KMS-11 (cell line): ENCODE results near the gene RASGRP1.

Source experiments
- H2AFZ ChIP-seq: fragments of 200-600 bp; sonication (generic); 2 replicates; pipeline ENCODE4 v1.6.1; 2016; ENCODE audit warnings: antibody characterized with exemption, mixed run types, low read depth
- H3K27ac ChIP-seq: fragments of 200-600 bp; sonication (generic); 2 replicates; pipeline ENCODE4 v1.6.1; 2016; ENCODE audit warnings: mild to moderate bottlenecking, mixed run types
- H3K27me3 ChIP-seq: fragments of 200-600 bp; sonication (generic); 2 replicates; pipeline ENCODE4 v1.6.1; 2017; ENCODE audit warnings: mild to moderate bottlenecking, low read depth, mixed run types, moderate library complexity; ENCODE audit not compliant: insufficient read depth
- H3K36me3 ChIP-seq: fragments of 200-600 bp; sonication (generic); 2 replicates; pipeline ENCODE4 v1.6.1; 2017; ENCODE audit warnings: mild to moderate bottlenecking, mixed run types; ENCODE audit not compliant: insufficient read depth
- H3K4me1 ChIP-seq: fragments of 200-600 bp; sonication (generic); 2 replicates; pipeline ENCODE4 v1.6.1; 2016; ENCODE audit warnings: mild to moderate bottlenecking, low read depth, mixed run types; ENCODE audit not compliant: poor library complexity, severe bottlenecking
- H3K4me2 ChIP-seq: fragments of 200-600 bp; sonication (generic); 2 replicates; pipeline ENCODE4 v1.7.0; 2016; ENCODE audit warnings: mild to moderate bottlenecking, mixed run types
- H3K4me3 ChIP-seq: fragments of 200-600 bp; sonication (generic); IDR thresholded peaks from 2 replicates; pipeline ENCODE4 v1.6.1; 2017; ENCODE audit warnings: low read depth, low read length, mixed read lengths; ENCODE audit not compliant: insufficient read depth
- H3K79me2 ChIP-seq: fragments of 200-600 bp; sonication (generic); 2 replicates; pipeline ENCODE4 v1.6.1; 2016; ENCODE audit warnings: low read depth, mixed run types; ENCODE audit not compliant: insufficient read depth
- H3K9ac ChIP-seq: fragments of 200-600 bp; sonication (generic); 2 replicates; pipeline ENCODE4 v1.6.1; 2016; ENCODE audit warnings: mild to moderate bottlenecking, mixed run types
- H4K20me1 ChIP-seq: fragments of 200-600 bp; sonication (generic); 2 replicates; pipeline ENCODE4 v1.6.1; 2016; ENCODE audit warnings: mild to moderate bottlenecking, mixed run types; ENCODE audit not compliant: insufficient read depth
- CTCF ChIP-seq: fragments of 200-600 bp; sonication (generic); conservative IDR thresholded peaks from 2 replicates; pipeline ENCODE4 v1.6.1; 2017; ENCODE audit warnings: low read depth, mild to moderate bottlenecking, antibody characterized with exemption, low read length, moderate library complexity, mixed read lengths

RASGRP1 gene

DNA sequence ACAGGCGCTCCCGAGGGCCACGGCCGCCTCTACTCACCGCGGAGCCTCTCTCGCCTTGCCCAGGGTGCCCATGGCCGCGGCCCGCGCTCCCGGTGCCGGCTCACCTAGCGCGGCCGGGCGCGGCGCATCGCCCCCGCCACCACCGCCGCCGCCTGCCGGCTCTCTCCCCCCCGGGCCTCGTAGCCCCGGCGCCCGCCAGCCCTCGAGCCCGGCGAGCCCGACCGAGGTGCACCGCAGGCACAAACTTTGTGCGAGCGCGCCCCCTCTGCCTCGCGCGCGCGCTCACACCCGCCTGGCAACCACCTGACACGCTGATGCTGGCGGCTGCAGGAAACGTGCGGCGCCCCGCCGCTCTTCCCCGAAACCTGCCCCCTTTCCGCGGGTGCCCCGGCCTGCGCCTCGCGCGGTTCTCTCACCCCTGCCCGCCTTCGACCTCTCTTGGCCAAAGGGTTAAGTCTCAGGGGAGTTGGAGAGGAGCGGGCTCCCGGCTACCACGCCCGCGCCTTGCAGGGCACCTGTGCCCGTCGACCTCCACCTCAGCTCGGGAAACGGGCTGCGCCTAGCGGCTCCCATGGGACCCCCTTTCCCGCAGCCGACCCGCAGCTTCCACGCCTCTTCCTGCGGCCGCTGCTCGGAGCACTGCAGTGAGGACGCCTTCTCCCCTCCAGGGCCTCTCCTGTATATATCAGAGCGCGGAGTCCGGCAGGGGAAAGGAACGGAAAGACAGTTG is at the start of gene RASGRP1:
TSS of gene RASGRP1 (minus strand) at position 258 of the 730 bp plus-strand sequence. CDS start at position 72, 186 bp downstream.
- no peaks in the 10 kb centered on the region for H3K36me3 ChIP-seq
- peak within 1 kb of the TSS; percentile 53; the same call in 1 of the 2 replicates for H3K4me2 ChIP-seq
- peak within 1 kb of the TSS; percentile 25; the same call in 1 of the 2 replicates for H3K27ac ChIP-seq
- no peak within 1 kb of the TSS for H3K4me3 ChIP-seq
- no peak for TF ChIP-seq CTCF
- peak within 1 kb of the TSS; percentile 89 for H2AFZ ChIP-seq
- H3K4me1 ChIP-seq = peaks cover 3% of the 10 kb centered on the region
- no peaks in the 10 kb centered on the region for H3K27me3 ChIP-seq
- H3K9ac ChIP-seq = peak within 1 kb of the TSS; percentile 79
- no peaks in the 10 kb centered on the region for H4K20me1 ChIP-seq
- H3K79me2 ChIP-seq = no peaks in the 10 kb centered on the region

GRCh38 chr15:38613085-38613484 is 48.5 kb upstream of the RASGRP1 start:
- Histone ChIP-seq H3K9ac (no peak overlapping the region), H3K4me2 (no peak overlapping the region), H3K4me3 (no peak overlapping the region), H3K27ac (no peak overlapping the region), H3K79me2 (no peaks in the 10 kb centered on the region), H2AFZ (no peak overlapping the region), H3K36me3 (no peaks in the 10 kb centered on the region), H3K4me1 (peaks cover 9% of the 10 kb centered on the region), H4K20me1 (no peaks in the 10 kb centered on the region), H3K27me3 (no peaks in the 10 kb centered on the region)
- no peak for TF ChIP-seq CTCF

DNA sequence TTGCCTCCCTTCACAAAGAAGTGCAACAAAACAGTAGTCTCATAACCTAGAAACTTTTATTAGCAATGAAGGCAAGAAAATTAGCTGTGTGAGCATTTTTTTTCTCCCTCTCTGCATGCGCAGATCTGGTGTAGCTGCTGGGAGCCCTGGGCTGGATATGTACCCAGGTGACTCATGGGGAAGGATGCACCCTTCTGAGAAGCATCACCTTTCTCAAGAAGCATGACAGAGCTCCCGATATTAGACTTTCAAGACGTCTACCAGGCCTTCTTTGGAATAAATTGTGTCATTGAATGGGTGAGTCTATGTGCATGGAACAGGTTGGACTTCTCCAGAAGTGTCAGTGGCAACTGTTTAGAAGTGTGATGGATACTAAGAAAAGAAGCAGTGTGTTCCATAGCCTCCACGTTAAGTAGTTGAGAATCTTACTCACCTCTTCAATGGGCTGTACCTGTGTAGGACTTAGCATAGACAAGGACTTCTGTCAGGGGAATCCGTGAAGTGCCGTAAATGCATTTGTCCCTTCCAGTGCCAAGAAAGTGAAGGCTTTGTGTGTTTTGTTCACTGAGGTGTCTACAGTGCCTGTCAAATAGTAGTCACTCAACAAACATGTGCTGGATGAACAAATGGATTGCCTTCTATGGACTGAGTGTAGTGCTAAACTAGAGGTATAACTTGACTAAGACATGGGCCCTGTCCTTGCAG is 47.7 kb upstream of the RASGRP1 start:
- Histone ChIP-seq H3K4me2 (no peak overlapping the region), H4K20me1 (no peaks in the 10 kb centered on the region), H2AFZ (no peak overlapping the region), H3K4me3 (no peak overlapping the region), H3K27me3 (no peaks in the 10 kb centered on the region), H3K79me2 (no peaks in the 10 kb centered on the region), H3K27ac (no peak overlapping the region), H3K36me3 (no peaks in the 10 kb centered on the region), H3K4me1 (peaks cover 9% of the 10 kb centered on the region), H3K9ac (no peak overlapping the region)
- no peak for TF ChIP-seq CTCF

DNA sequence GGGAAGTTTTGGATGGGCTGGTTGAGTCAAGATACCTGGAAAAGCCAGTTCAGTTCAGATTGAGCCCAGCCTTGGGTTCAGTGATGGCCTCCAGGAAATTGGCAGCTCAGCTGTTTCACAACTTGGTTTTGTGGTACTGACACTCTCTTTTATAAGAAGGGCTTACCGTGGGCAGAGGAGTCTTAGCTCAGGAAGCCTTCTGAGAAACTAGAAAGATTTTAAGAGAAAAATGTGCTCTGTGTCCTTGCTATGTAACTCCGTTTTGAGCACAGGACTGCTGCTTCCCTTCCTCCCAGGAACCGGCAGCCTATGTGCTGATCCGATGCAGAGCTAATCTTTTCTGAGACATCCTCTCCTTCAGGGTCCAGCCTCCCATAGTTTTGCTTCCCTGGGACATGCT is 46.6 kb upstream of the RASGRP1 start:
- no peak overlapping the region; the same call in 1 of the 2 replicates for H2AFZ ChIP-seq
- no peak overlapping the region for H3K9ac ChIP-seq
- peaks cover 9% of the 10 kb centered on the region for H3K4me1 ChIP-seq
- no peaks in the 10 kb centered on the region for H3K36me3 ChIP-seq
- no peak for TF ChIP-seq CTCF
- no peak overlapping the region for H3K27ac ChIP-seq
- no peaks in the 10 kb centered on the region for H4K20me1 ChIP-seq
- no peaks in the 10 kb centered on the region for H3K27me3 ChIP-seq
- H3K4me3 ChIP-seq = no peak overlapping the region
- H3K79me2 ChIP-seq = no peaks in the 10 kb centered on the region
- no peak overlapping the region for H3K4me2 ChIP-seq
